GM20000 (cell line): ENCODE measurements around the gene TBC1D19.
"Not testable (repeated sequence)": the region's sequence is repeated elsewhere in the genome, so short reads cannot be mapped to it uniquely, and the experiment has no call there.

Experiments
- DNase-seq: peaks from one replicate; pipeline ENCODE4 v3.0.0; 2012; ENCODE audit warnings: low spot score
- TF ChIP-seq, protein P1 (sequence below): IDR thresholded peaks from 2 replicates; pipeline ENCODE4 v1.5.1; 2012; ENCODE audit warnings: mild to moderate bottlenecking, control low read depth; ENCODE audit errors: extremely low read depth, missing control alignments

TBC1D19 gene

DNA sequence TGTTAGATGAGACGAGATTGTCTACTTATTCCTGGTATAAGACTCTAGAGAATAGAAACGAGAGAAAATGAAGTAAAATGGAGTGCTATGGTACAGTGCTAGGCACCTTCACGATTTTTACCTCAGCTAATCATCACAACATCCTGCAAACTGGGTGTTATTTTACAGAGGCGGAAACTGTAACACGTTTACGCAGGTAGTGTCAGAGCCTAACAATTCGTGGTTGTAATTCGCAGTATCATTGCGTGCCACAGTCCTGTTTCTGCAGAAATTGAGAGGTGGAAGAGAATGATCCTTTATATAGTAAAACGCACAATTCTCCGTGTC lies 383 bp upstream of the TBC1D19 start:
- TF ChIP-seq, protein P1, sequence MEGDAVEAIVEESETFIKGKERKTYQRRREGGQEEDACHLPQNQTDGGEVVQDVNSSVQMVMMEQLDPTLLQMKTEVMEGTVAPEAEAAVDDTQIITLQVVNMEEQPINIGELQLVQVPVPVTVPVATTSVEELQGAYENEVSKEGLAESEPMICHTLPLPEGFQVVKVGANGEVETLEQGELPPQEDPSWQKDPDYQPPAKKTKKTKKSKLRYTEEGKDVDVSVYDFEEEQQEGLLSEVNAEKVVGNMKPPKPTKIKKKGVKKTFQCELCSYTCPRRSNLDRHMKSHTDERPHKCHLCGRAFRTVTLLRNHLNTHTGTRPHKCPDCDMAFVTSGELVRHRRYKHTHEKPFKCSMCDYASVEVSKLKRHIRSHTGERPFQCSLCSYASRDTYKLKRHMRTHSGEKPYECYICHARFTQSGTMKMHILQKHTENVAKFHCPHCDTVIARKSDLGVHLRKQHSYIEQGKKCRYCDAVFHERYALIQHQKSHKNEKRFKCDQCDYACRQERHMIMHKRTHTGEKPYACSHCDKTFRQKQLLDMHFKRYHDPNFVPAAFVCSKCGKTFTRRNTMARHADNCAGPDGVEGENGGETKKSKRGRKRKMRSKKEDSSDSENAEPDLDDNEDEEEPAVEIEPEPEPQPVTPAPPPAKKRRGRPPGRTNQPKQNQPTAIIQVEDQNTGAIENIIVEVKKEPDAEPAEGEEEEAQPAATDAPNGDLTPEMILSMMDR: no peak
- no peak for DNase-seq

DNA sequence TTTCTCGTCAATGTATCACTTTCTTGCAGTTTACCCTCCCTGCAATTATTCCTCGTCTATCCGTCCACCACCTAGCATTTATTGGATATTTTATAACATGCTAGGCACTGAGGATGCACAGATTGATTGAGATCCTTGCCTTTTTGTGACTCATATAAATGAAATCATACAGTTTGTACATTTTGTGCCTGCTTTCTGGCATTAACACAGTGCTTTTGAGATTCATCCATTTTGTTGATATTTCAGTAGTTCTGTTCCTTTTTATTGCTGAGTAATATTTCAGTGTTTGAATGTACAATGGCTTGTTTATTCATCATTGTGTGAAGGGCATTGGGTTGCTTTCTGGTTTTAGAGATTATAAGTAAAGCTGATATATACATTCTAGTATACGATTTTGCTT lies 841 bp downstream of the TBC1D19 start:
- DNase-seq: no peak
- TF ChIP-seq, protein P1: no peak

GRCh38 chr4:26589705-26590104 lies 5.8 kb downstream of the TBC1D19 start:
- no peak for DNase-seq
- TF ChIP-seq, protein P1: no peak

DNA sequence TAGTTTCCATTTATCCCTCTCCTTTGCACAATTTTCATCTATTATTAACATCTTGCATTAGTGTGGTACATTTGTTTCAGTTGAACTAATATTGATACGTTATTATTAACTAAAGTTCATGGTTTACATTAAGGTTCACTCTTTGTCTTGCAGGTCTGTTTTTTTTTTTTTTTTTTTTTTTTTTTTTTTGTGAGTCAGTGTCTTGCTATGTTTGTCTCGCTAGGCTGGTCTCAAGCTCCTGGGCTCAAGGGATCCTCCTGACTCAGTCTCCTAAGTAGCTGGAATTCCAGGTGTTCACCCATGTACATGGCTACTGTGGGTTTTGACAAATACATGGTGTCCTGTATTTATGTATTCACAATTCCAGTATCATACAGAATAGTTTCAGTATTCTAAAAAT lies 6.8 kb downstream of the TBC1D19 start:
- TF ChIP-seq, protein P1: no peak
- DNase-seq: no peak

DNA sequence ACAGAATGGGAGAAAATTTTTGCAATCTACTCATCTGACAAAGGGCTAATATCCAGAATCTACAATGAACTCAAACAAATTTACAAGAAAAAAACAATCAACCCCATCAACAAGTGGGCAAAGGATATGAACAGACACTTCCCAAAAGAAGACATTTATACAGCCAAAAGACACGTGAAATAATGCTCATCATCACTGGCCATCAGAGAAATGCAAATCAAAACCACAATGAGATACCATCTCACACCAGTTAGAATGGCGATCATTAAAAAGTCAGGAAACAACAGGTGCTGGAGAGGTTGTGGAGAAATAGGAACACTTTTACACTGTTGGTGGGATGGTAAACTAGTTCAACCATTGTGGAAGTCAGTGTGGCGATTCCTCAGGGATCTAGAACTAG lies 9.7 kb downstream of the TBC1D19 start:
- not testable (repeated sequence) for DNase-seq

DNA sequence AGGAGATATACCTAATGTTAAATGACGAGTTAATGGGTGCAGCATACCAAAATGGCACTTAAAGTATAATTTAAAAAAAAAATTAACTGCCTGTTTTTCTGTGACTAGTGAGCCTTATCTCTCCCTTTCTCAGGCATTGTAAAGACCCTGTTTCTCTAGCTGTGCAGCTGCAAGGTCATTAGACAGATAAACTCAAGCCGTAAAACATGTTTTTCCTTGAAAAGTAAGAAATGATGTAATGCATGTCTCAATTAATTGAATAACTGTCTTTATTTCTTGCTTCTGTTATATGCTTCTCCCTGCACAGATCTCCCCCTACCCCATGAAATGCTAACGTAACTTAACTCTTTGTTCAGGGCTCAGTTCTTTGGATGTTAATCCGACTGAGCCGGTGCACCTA lies 10.5 kb downstream of the TBC1D19 start:
- TF ChIP-seq, protein P1: no peak
- no peak for DNase-seq

DNA sequence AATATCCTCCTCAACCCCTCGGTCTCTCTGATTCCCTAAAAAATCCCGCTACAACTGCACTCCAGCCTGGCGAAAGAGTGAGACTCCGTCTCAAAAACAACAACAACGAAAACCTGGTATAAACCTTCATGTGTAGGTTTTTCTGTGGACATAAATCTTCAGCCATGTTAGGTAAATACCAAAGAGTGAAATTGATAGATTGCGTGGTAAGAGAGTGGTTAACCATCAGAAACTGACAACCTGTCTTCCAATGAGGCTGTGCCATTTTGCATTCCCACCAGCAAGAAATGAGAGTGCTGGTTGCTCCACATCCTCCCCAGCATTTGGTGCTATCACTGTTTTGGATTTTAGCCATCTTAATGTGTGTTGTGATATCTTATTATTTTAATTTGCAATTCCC lies 10.9 kb downstream of the TBC1D19 start:
- TF ChIP-seq, protein P1: no peak
- DNase-seq: no peak

DNA sequence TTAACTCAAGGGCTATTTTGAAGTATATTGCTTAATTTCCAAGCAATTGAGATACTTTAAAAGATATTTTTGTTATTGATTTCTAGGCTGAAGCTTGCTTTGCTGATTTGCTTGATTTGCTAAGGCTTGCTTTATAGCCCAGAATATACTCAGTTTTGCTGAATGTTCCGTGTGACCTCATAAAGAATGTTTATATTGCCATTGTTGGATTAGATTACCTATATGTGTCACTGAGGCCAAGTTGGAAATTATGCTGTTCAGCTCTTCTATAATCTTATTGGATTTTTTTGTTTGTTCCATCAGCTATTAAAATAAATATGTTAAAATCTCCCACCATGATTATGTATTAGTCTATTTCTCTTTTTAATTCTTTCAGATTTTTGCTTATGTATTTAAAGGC lies 13.0 kb downstream of the TBC1D19 start:
- no peak for DNase-seq
- TF ChIP-seq, protein P1: no peak
